Activated CD4-positive, alpha-beta T cell treated with anti-CD3 and anti-CD28 coated beads, Interleukin-2, Interleukin-6, amounts not matched to agents 100 ng/mL and 50 ng/mL, durations not matched to agents 16 hours and 8 hours (primary cell): ENCODE results near the gene NUDT3.
"Not testable (repeated sequence)": the region's sequence is repeated elsewhere in the genome, so short reads cannot be mapped to it uniquely, and the experiment has no call there.

Source experiments
- DNase-seq: peaks from one replicate; pipeline ENCODE4 v3.0.0-alpha.2; 2020

The NUDT3 gene

DNA sequence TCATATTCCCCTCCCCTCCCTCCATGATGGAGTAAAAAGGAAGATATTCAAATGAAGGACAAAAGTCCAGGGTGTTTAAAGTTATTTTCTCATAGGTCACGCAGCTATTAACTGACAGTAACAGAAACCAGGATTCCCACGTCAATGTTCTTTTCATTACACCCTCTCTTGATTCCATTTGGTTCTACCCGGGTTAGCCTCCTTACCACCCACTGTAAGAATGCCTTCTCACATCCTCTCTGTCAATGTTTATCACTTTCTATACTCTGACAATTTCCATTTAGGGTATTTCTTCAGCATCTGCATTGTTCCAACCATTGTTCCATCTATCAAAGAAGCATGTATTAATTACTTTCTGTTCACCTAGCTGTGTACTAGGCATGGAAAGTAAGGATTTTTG, 52.1 kb downstream of the NUDT3 start:
- DNase-seq: no peak

DNA sequence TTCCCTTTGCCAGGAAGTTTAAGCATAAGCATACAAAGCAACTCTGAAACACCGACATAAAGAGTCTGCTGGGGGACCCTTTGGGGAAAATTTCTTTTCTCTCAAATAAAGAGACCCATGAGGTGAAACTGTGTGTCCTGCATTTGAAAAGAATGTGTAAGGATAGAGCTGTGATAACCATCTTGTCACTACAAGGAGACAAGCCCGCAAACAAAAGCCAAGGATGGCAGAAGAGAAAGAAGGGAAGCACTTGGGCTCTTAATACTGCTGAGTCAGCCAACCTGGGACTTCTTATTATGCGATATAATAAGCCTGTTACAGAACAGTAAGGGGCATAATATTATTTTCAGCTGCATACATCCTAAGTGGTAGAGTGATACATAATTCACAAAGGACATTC, 52.5 kb downstream of the NUDT3 start:
- DNase-seq: no peak

DNA sequence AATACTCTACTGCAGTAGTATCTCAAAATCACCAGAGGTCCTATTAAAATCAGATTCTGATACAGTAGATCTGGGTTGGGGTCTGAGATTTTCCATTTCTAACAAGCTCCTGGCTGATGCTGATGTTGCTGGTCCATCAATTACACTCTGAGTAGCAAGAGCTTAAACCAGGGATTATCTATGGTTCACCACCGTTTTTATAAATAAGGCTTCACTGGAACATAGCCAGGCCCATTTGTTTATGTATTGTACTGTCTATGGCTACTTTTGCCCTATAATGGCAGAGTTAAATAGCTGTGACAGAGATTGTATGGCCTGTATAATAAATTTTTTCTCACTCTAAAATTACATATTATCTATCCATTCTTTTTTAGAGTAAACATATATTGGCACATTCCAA, 53.0 kb downstream of the NUDT3 start:
- DNase-seq: no peak

GRCh38 chr6:34338811-34339210, 53.7 kb downstream of the NUDT3 start:
- DNase-seq: no peak

- DNase-seq: no peak
Observed at GRCh38 chr6:34338377-34338776, 54.1 kb downstream of the NUDT3 start.

DNA sequence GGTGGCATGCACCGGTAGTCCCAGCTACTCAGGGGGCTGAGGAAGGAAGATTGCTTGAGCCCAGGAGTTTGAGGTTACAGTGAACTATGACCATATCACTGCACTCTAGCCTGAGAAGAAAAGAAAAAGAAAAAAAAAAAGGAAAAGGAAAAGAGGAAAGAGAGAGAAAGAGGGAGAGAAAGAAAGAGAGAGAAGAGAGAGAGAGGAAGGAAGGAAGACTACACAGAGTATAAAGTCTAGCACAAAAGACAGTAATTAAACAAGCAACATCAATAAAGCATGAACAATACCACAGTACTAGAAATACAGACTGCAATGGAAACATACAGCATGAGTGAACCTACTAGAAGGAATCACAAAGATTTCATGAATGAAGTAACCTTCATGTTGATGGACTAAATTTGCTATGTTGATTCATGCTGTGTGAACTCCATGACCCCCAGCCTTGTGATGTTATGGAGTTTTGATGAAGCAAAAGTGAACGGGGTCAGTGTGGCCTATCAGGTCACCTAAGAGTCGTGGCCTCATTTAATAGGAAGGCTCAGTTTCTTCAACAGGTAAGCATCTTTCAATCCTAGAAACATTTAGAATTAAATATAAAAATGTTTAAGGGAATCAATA, 57.6 kb downstream of the NUDT3 start:
- DNase-seq: no peak

DNA sequence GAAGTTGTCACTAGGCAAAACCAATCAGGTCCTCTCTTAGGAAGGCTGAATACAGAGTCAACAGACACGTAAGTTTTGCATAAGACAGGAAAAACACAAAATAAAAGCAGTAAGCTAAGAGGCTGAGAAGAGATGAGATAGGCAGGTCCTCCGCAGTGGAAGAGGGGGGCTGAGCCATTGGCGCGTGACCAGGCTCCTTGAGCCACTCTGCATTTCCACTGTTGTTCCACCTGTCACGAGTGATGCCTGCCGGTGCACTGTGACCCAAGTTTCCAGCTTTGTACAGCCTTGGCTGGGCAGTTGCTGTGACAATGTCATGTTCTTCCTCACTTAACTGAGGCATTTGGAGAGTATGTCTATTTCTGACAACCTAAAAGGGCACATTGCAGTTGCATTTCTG, 58.6 kb downstream of the NUDT3 start:
- no peak for DNase-seq

DNA sequence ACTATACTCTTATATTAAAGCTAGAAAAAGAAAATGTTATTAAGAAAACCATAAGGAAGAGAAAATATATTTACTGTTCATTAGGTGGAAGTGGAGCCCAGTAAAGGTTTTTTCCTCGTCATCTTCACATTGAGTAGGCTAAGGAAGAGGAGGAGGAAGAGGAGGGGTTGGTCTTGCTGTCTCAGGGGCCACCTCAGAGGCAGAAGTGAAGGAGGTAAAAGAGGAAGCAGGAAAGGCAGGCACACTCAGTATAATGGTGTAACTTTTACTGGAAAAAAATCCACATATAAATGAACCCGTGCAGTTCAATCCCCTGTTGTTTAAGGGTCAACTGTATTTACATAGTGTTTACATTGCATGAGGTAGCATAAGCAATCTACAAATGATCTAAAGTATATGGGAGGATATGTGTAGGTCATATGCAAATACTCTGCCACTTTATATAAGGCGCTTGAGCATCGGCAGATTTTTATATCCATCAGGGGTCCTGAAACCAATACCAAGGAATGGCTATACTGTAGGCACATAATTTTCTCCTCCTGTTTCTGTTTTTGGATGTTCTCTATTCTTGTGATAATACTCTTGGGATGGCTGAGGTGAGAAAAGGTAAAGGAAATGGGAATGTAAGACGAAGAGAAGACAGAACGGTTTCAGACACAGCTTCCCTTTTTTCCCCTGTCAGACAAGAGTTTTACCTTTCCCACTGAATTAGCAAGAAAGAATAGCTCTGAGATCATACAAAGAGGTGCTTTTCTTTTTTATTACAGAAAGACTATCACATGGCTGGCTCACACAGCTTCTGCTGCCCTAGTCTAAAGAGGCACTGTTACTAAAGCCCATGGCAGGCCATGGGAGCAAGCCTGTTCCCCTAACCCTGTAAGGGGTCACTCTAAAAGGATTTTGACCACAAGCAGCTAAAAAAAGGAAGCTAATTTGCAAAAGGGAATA, 59.9 kb downstream of the NUDT3 start:
- no peak for DNase-seq

GRCh38 chr6:34331371-34332050, 61.0 kb downstream of the NUDT3 start:
- DNase-seq: no peak

DNA sequence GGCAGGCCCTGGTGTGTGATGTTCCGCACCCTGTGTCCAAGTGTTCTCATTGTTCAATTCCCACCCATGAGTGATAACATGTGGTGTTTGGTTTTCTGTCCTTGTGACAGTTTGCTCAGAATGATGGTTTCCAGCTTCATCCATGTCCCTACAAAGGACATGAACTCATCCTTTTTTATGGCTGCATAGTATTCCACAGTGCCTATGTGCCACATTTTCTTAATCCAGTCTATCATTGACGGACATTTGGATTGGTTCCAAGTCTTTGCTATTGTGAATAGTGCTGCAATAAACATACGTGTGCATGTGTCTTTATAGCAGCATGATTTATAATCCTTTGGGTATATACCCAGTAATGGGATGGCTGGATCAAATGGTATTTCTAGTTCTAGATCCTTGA, 62.7 kb downstream of the NUDT3 start:
- not testable (repeated sequence) for DNase-seq

GRCh38 chr6:34328969-34329368, 63.5 kb downstream of the NUDT3 start:
- no peak for DNase-seq

- not testable (repeated sequence) for DNase-seq
Observed at GRCh38 chr6:34327313-34328205, 64.9 kb downstream of the NUDT3 start.

GRCh38 chr6:34325633-34326032, 66.8 kb downstream of the NUDT3 start:
- no peak for DNase-seq

DNA sequence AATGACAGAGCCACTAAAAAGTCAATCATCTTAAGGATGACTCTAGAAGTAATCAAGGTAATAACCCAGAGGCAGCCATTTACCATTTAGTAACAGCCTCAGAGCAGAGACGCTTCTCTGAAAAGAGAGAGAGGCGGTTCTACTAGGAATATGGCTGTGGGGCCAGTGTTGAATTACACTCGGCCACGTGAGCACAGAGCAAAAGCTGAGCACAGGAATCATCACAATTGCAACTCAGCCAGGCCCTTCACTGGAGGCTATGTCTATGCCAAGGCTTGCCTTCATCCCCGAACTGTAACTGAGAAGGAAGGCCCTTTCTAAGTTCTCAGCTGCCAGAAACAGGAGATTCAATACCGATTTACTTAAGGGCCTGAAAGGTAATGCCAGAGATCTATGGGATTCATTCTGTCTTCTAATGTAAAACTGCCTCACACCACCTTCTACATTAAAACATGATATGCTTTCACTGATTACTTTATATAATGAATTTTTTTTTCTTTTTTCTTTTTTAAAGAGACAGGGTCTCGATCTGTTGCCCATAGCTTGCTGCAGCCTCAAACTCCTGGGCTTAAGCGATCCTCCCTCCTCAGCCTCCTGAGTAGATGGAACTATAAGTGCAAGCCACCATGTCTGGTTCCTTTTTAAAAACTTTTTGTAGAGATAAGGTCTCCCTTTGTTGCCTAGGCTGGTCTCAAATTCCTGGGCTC, 67.6 kb downstream of the NUDT3 start:
- no peak for DNase-seq

- DNase-seq: not testable (repeated sequence)
Observed at GRCh38 chr6:34324221-34324620, 68.2 kb downstream of the NUDT3 start.

GRCh38 chr6:34323300-34323699, 69.2 kb downstream of the NUDT3 start:
- no peak for DNase-seq

- DNase-seq: no peak
Observed at GRCh38 chr6:34322732-34323131, 69.7 kb downstream of the NUDT3 start.

DNA sequence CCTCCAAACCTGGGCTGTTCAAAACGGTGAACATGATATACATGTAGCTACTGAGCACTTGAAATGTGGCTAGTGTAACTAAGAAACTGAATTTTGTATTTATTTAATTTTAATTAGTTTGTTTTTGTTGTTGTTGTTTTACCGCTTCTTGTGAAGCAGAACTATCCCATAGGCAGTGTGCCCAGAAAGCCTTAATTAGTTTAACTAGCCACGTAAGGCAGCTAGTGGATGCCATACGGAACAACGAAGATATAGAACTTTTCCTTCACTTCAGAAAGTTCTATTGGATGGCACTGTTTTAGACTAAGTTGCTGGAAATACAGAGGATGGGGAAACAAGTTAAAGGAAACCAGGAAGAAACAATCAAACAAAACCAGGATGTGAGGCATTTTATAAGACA, 70.6 kb downstream of the NUDT3 start:
- DNase-seq: no peak

GRCh38 chr6:34319471-34319885, 73.0 kb downstream of the NUDT3 start:
- no peak for DNase-seq

- no peak for DNase-seq
Observed at GRCh38 chr6:34318499-34319470, 73.7 kb downstream of the NUDT3 start.
